Upper lobe of left lung (tissue), 6 donors: ENCODE measurements around the gene PAQR3. TPM values are rescaled to one million over a fixed set of nuclear protein-coding genes. Genes with fewer than 3 reads are reported as not detected.

ENCODE experiments used
- ATAC-seq, 2 donors: fragments of 200-7000 bp; cut with Tn5 transposase; one replicate each; pipeline ENCODE4 v1.9.1; 2022; ENCODE audit warnings: mild to moderate bottlenecking in 2 of 2, moderate library complexity in 2 of 2; ENCODE audit not compliant: low FRiP score in 2 of 2
- DNase-seq, 2 donors: peaks; one replicate each; pipeline ENCODE4 v3.0.0-alpha.2; 2019 to 2020
- H3K27ac ChIP-seq, 4 donors: fragments of 200-600 bp; sonication (generic); one replicate each; pipeline ENCODE4 v1.5.1; 2016 to 2019
- H3K27me3 ChIP-seq, 4 donors: fragments of 200-600 bp; sonication (generic); one replicate each; pipeline ENCODE4 v1.5.1; 2017 to 2019
- H3K36me3 ChIP-seq, 4 donors: fragments of 200-600 bp; sonication (generic); one replicate each; pipeline ENCODE4 v1.5.1; 2016 to 2019
- H3K4me1 ChIP-seq, 4 donors: fragments of 200-600 bp; sonication (generic); one replicate each; pipeline ENCODE4 v1.5.1; 2018 to 2019
- H3K4me3 ChIP-seq, 4 donors: fragments of 200-600 bp; sonication (generic); one replicate each; pipeline ENCODE4 v1.5.1; 2017 to 2019; ENCODE audit warnings: mild to moderate bottlenecking in 2 of 4, moderate library complexity in 1 of 4
- H3K9me3 ChIP-seq, 4 donors: fragments of 200-600 bp; sonication (generic); one replicate each; pipeline ENCODE4 v1.5.1; 2018 to 2019
- EP300 ChIP-seq, 4 donors: sonication (generic); formaldehyde crosslinking; IDR thresholded peaks; one replicate each; pipeline ENCODE4 v1.5.1; 2017; ENCODE audit warnings: antibody characterized with exemption in 4 of 4, control low read depth in 2 of 4
- POLR2A ChIP-seq, 4 donors: fragments of 450-650 bp; IDR thresholded peaks; one replicate each; pipeline ENCODE4 v1.5.1; 2016 to 2017; ENCODE audit warnings: antibody characterized with exemption in 4 of 4, mild to moderate bottlenecking in 2 of 4
- POLR2AphosphoS5 ChIP-seq, 2 donors: sonication (generic); formaldehyde crosslinking; IDR thresholded peaks; one replicate each; pipeline ENCODE4 v1.5.1; 2017; ENCODE audit warnings: antibody characterized with exemption in 2 of 2
- WGBS, 2 donors: methylation state at CpG; one replicate each; pipeline ENCODE4 v1.1.5; 2017 to 2018; 5-methylcytosine and 5-hydroxymethylcytosine counted together
- small RNA-seq, 4 donors: library from RNA; depleted of rRNA; stranded (forward); fragments of <200 nt; gene quantifications; one replicate each; pipeline ENCODE3, GENCODE V24; 2016
- total RNA-seq, 6 donors: library from RNA; depleted of rRNA in 4 of 6; stranded (reverse); fragments of >200 nt in 4 of 6; gene quantifications; one replicate each; pipeline versions ENCODE4 v1.1.0 to v1.2.1, GENCODE V29; 2016 to 2021
- TF ChIP-seq, protein P1 (sequence below), 6 experiments: fragments of 450-650 bp in 4 of 6; fragments of 200-600 bp in 2 of 6; sonication (generic) in 2 of 6; IDR thresholded peaks; one replicate each; pipeline ENCODE4 v1.5.1; 2016 to 2019; ENCODE audit warnings: antibody characterized with exemption in 6 of 6
- donor health status: DM: no; HTN: no; CAD: no; lungs with moderate emphysema.
- donor health status: DM: no; HTN: yes; CAD: no; lungs with severe emphysema.

PAQR3 gene
- total RNA-seq, 6 donors from 2014 or later, result 3.4 to 14.2 (median 9.0) TPM

- ATAC-seq (no peak), DNase-seq (no peak)
- Histone ChIP-seq H3K9me3 (no peaks in the 10 kb centered on the region), H3K27ac (no peak overlapping the region), H3K36me3 (peaks cover 0 to 19% (median 0%) of the 10 kb centered on the region in 4 donors), H3K4me1 (no peaks in the 10 kb centered on the region), H3K4me3 (no peak overlapping the region), H3K27me3 (no peaks in the 10 kb centered on the region)
- no peak for TF ChIP-seq POLR2AphosphoS5 (IDR thresholded peaks at IDR 0.05)
- TF ChIP-seq, protein P1, sequence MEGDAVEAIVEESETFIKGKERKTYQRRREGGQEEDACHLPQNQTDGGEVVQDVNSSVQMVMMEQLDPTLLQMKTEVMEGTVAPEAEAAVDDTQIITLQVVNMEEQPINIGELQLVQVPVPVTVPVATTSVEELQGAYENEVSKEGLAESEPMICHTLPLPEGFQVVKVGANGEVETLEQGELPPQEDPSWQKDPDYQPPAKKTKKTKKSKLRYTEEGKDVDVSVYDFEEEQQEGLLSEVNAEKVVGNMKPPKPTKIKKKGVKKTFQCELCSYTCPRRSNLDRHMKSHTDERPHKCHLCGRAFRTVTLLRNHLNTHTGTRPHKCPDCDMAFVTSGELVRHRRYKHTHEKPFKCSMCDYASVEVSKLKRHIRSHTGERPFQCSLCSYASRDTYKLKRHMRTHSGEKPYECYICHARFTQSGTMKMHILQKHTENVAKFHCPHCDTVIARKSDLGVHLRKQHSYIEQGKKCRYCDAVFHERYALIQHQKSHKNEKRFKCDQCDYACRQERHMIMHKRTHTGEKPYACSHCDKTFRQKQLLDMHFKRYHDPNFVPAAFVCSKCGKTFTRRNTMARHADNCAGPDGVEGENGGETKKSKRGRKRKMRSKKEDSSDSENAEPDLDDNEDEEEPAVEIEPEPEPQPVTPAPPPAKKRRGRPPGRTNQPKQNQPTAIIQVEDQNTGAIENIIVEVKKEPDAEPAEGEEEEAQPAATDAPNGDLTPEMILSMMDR (IDR thresholded peaks at IDR 0.05), result no peak
- TF ChIP-seq EP300 (IDR thresholded peaks at IDR 0.05), result no peak
- no peak for TF ChIP-seq POLR2A (IDR thresholded peaks at IDR 0.05)
- 88 to 94% methylated on average over 2 of the region's 2 CpGs for WGBS, 2 donors
Measured at GRCh38 chr4:78862314-78862737, 76.9 kb downstream of the PAQR3 start.

Small RNAs within 50 kb of the gene (small RNA-seq; reads per million reads assigned to genes)
- 0 reads per million in 4 donors for gene RN7SL127P

Other genes starting within 250 kb of the PAQR3 start
- 10 to 100 TPM; 34.2 to 50.3 (median 42.1) TPM for gene BMP2K, start 163.1 kb downstream of the PAQR3 start, total RNA-seq